Esophagus muscularis mucosa (tissue), 3 donors: ENCODE data around the gene EML6.

ENCODE experiments used
- CTCF ChIP-seq, 3 experiments: fragments of 200-600 bp in 2 of 3; fragments of 450-650 bp in 1 of 3; sonication (generic) in 2 of 3; IDR thresholded peaks; one replicate each; pipeline ENCODE4 v1.5.1; 2017 to 2019; ENCODE audit warnings: antibody characterized with exemption in 3 of 3, mild to moderate bottlenecking in 2 of 3, moderate library complexity in 1 of 3
- POLR2A ChIP-seq: fragments of 450-650 bp; IDR thresholded peaks from one replicate; pipeline ENCODE4 v1.6.1; 2017; ENCODE audit warnings: antibody characterized with exemption, moderate library complexity, mild to moderate bottlenecking, low read depth
- POLR2AphosphoS5 ChIP-seq, 2 donors: sonication (generic); formaldehyde crosslinking; IDR thresholded peaks; one replicate each; pipeline ENCODE4 v1.6.1; 2017; ENCODE audit warnings: antibody characterized with exemption in 2 of 2

- no peak for TF ChIP-seq CTCF (IDR thresholded peaks at IDR 0.05)
- TF ChIP-seq POLR2A = no peak
- TF ChIP-seq POLR2AphosphoS5 (IDR thresholded peaks at IDR 0.05) = no peak
These were observed 42.9 kb upstream of the EML6 start for GRCh38 chr2:54680397-54681041.
